Measurements from ENCODE around the gene HIPK2. TPM values are rescaled to one million over a fixed set of nuclear protein-coding genes. Genes with fewer than 3 reads are reported as not detected.

Gene HIPK2
- polyA plus RNA-seq, 3 donors, result 1.6 to 12.1 (median 3.0) TPM

DNA sequence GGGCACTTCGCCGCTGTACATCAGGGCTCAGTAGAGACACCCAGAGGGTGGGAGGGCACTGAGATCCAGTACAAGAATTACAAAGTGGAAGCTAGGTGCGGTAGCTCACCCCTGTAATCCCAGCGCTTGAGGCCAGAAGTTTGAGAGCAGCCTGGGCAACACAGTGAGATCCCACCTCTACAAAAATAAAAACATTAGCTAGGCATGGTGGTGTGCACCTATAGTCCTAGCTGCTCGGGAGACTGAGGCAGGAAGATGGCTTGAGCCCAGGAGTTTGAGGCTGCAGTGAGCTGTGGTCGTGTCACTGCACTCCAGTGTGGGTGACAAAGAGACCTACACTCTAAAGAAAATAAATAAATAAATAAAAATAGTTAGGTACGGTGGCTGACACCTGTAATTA is 190.3 kb downstream of the HIPK2 start:
- H3K9ac ChIP-seq (ENCODE audit: insufficient read depth, low read length, poor library complexity, severe bottlenecking), result no peak overlapping the region
- intact Hi-C loops (cut with micrococcal nuclease), result no loop called here
- H3K79me2 ChIP-seq (ENCODE audit: insufficient read depth, low read length), result no peaks in the 10 kb centered on the region
- no peak overlapping the region for H2AFZ ChIP-seq (ENCODE audit: insufficient read depth, low read depth, low read length, poor library complexity, severe bottlenecking)
- DNase-seq, result no peak
- H4K20me1 ChIP-seq (ENCODE audit: insufficient read depth, low read length), result peaks cover 34% of the 10 kb centered on the region
- peaks cover 82 to 97% of the 10 kb centered on the region in 2 donors for H3K36me3 ChIP-seq (replicated peaks in 1 of 2; ENCODE audit: control insufficient read depth in 1 of 2, insufficient read depth in 2 of 2, low read length in 2 of 2)
- H3K4me3 ChIP-seq (replicated peaks in 1 of 3; ENCODE audit: low read depth in 2 of 3, low read length in 3 of 3), result no peak overlapping the region
- Mint-ChIP-seq H3K4me3 (no peak overlapping the region), H3K27me3 (ENCODE audit: low read depth in 3 of 3) (peaks cover 0 to 2% (median 0%) of the 10 kb centered on the region in 3 donors), H3K4me1 (peaks cover 12% of the 10 kb centered on the region), H3K27ac (no peak overlapping the region), H3K9me3 (no peaks in the 10 kb centered on the region), H3K36me3 (peaks cover 82 to 93% of the 10 kb centered on the region in 2 donors)
- H3K9me3 ChIP-seq (replicated peaks in 1 of 2; ENCODE audit: control insufficient read depth in 1 of 2, insufficient read depth in 1 of 2, low read length in 2 of 2), result no peaks in the 10 kb centered on the region
- WGBS (ENCODE audit: insufficient coverage), result no CpG with 5 or more reads among the region's 7 CpGs
- no peaks in the 10 kb centered on the region for H3K27me3 ChIP-seq (ENCODE audit: control insufficient read depth in 2 of 2, insufficient read depth in 2 of 2, low read length in 2 of 2)
- no peak overlapping the region for H3K27ac ChIP-seq (ENCODE audit: low read depth in 1 of 2, low read length in 2 of 2)
- H3K4me2 ChIP-seq (replicated peaks; ENCODE audit: extremely low read depth, low read length, poor library complexity, severe bottlenecking), result no peak overlapping the region
- peaks cover 8% of the 10 kb centered on the region in 2 donors for H3K4me1 ChIP-seq (ENCODE audit: control insufficient read depth in 1 of 2, insufficient read depth in 2 of 2, low read length in 2 of 2)
- no peak for TF ChIP-seq CTCF (IDR thresholded peaks at IDR 0.05)

DNA sequence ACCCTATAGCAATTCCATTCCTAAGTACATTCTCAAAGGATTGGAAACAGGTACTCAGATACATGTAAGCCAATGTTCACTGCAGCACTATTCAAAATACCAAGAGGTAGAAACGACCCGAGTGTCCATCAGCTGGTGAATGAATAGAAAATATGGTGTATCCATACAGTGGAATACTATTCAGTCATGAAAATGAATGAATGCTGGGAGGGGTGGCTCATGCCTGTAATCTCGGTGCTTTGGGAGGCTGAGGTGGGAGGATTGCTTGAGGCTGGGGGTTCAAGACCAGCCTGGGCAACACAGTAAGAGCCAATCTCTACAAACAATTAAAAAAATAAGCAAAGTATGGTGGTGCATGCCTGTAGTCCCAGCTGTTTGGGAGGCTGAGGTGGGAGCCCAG is 191.5 kb downstream of the HIPK2 start:
- no peak overlapping the region for H2AFZ ChIP-seq (ENCODE audit: insufficient read depth, low read depth, low read length, poor library complexity, severe bottlenecking)
- H3K4me2 ChIP-seq (replicated peaks; ENCODE audit: extremely low read depth, low read length, poor library complexity, severe bottlenecking), result no peak overlapping the region
- H3K27ac ChIP-seq (ENCODE audit: low read depth in 1 of 2, low read length in 2 of 2), result no peak overlapping the region
- Mint-ChIP-seq H3K36me3 (peaks cover 81 to 93% of the 10 kb centered on the region in 2 donors), H3K4me1 (peaks cover 12% of the 10 kb centered on the region), H3K4me3 (no peak overlapping the region), H3K9me3 (no peaks in the 10 kb centered on the region), H3K27ac (no peak overlapping the region), H3K27me3 (ENCODE audit: low read depth in 3 of 3) (peaks cover 0 to 2% (median 2%) of the 10 kb centered on the region in 3 donors)
- peaks cover 34% of the 10 kb centered on the region for H4K20me1 ChIP-seq (ENCODE audit: insufficient read depth, low read length)
- intact Hi-C loops (cut with micrococcal nuclease), result no loop called here
- peaks cover 82 to 97% of the 10 kb centered on the region in 2 donors for H3K36me3 ChIP-seq (replicated peaks in 1 of 2; ENCODE audit: control insufficient read depth in 1 of 2, insufficient read depth in 2 of 2, low read length in 2 of 2)
- no peaks in the 10 kb centered on the region for H3K9me3 ChIP-seq (replicated peaks in 1 of 2; ENCODE audit: control insufficient read depth in 1 of 2, insufficient read depth in 1 of 2, low read length in 2 of 2)
- H3K79me2 ChIP-seq (ENCODE audit: insufficient read depth, low read length), result no peaks in the 10 kb centered on the region
- 100% methylated on average over 1 of the region's 3 CpGs for WGBS (ENCODE audit: insufficient coverage)
- peaks cover 8% of the 10 kb centered on the region in 2 donors for H3K4me1 ChIP-seq (ENCODE audit: control insufficient read depth in 1 of 2, insufficient read depth in 2 of 2, low read length in 2 of 2)
- no peak for TF ChIP-seq CTCF (IDR thresholded peaks at IDR 0.05)
- no peak overlapping the region for H3K9ac ChIP-seq (ENCODE audit: insufficient read depth, low read length, poor library complexity, severe bottlenecking)
- H3K4me3 ChIP-seq (replicated peaks in 1 of 3; ENCODE audit: low read depth in 2 of 3, low read length in 3 of 3), result no peak overlapping the region
- no peak for DNase-seq
- no peaks in the 10 kb centered on the region for H3K27me3 ChIP-seq (ENCODE audit: control insufficient read depth in 2 of 2, insufficient read depth in 2 of 2, low read length in 2 of 2)

Data from CD14-positive monocyte (primary cell).